ENCODE results near the gene SF3A2. TPM values are rescaled to one million over a fixed set of nuclear protein-coding genes. Genes with fewer than 3 reads are reported as not detected.

Gene SF3A2, protein sequence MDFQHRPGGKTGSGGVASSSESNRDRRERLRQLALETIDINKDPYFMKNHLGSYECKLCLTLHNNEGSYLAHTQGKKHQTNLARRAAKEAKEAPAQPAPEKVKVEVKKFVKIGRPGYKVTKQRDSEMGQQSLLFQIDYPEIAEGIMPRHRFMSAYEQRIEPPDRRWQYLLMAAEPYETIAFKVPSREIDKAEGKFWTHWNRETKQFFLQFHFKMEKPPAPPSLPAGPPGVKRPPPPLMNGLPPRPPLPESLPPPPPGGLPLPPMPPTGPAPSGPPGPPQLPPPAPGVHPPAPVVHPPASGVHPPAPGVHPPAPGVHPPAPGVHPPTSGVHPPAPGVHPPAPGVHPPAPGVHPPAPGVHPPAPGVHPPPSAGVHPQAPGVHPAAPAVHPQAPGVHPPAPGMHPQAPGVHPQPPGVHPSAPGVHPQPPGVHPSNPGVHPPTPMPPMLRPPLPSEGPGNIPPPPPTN
- 10 to 100 TPM; 23.9 to 29.2 (median 26.5) TPM for total RNA-seq

DNA sequence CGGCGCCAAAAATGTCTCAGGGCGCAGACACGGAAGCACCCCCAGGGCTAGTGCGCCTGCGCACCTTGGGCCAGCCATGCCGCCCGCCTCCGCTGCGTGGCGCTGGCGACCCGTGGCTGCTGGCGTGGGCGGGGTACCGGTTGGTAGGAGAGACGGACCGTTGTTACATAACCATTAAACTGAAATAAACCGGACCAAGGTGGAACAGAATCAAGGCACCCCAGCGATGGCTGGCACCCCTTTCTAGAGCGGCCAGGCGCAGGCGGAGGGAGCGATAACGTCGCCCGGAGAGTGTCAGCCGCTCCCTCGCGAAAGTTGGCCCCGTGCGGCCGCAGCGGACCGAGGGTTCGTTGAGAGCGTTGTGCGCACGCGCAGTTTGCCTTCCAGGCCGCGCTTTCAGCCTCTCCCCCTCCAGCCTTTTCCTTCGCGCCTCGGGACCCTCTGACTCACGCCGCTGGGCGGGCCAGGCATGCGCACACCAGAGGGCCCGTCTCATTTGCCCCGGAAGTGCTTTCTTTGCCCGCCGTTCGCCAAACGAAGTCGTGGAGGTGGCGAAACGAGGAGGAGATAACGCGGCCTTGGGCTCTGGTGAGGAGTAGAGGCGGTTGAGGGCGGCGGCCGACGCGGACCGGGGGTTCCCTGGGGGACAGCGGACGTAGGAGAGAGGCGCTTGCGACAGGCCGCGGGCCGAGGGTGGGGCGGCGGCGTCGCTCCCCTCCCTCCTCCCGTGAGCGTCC is at the start of gene SF3A2, which contains the start of gene PLEKHJ1:
SF3A2 (plus strand) TSS at position 511 of the 737 bp plus-strand sequence. CDS start 6,595 bp downstream, outside the sequence.
PLEKHJ1 (minus strand) TSS at position 16 of the 737 bp plus-strand sequence. CDS start 81 bp downstream, outside the sequence.
- H3K4me1 ChIP-seq = peaks cover 56 to 64% of the 10 kb centered on the region in 2 donors
- H3K36me3 ChIP-seq = peaks cover 0 to 9% of the 10 kb centered on the region in 2 donors
- ATAC-seq (peak; percentile 83 to 90), DNase-seq (peak; percentile 95 to 97)
- no peaks in the 10 kb centered on the region for H3K9me3 ChIP-seq
- H3K27ac ChIP-seq = peak within 1 kb of the TSS; percentile 94 to 98 (median 97)
- in situ Hi-C loops (cut with MboI; ENCODE audit: low sequenced_read_pairs in 4 of 4) (loop anchor here in 2 of 4 donors (5.0 to 10.0 kb wide), 2 partner anchors 41 to 82 kb away; partner anchors contain the start of gene AP3D1 (in 1 of the 2)), intact Hi-C loops (cut with DNase I; ENCODE audit: low total_unique reads) (loop anchor here (1.0 kb wide), 4 partner anchors 20 to 155 kb away; partner anchors contain the start of gene JSRP1)
- TF ChIP-seq CTCF (IDR thresholded peaks at IDR 0.05 in 4 of 5, conservative IDR thresholded peaks at IDR 0.05 in 1 of 5) = peak; percentile 100
- TF ChIP-seq POLR2A (IDR thresholded peaks at IDR 0.05) = peak; percentile 75 to 92
- peak within 1 kb of the TSS; percentile 67 to 94 (median 86) for H3K4me3 ChIP-seq
- H3K27me3 ChIP-seq = no peaks in the 10 kb centered on the region

- peaks cover 35 to 48% of the 10 kb centered on the region in 2 donors for H3K4me1 ChIP-seq
- H3K36me3 ChIP-seq = peaks cover 0 to 11% of the 10 kb centered on the region in 2 donors
- in situ Hi-C loops (cut with MboI; ENCODE audit: low sequenced_read_pairs in 4 of 4) = no loop called here
- no peak for ATAC-seq
- TF ChIP-seq CTCF (IDR thresholded peaks at IDR 0.05 in 4 of 5, conservative IDR thresholded peaks at IDR 0.05 in 1 of 5) = no peak
- TF ChIP-seq POLR2A (IDR thresholded peaks at IDR 0.05) = no peak
- no peaks in the 10 kb centered on the region for H3K9me3 ChIP-seq
- no peaks in the 10 kb centered on the region for H3K27me3 ChIP-seq
- DNase-seq = no peak
- no peak overlapping the region for H3K4me3 ChIP-seq
- H3K27ac ChIP-seq = peak overlapping the region; percentile 81 to 94 (median 86)
- intact Hi-C loops (cut with DNase I; ENCODE audit: low total_unique reads) = no loop called here
Measured at GRCh38 chr19:2187159-2187558, 49.5 kb upstream of the SF3A2 start.

GRCh38 chr19:2188708-2189385 is 47.8 kb upstream of the SF3A2 start:
- no peak for ATAC-seq
- no peak for DNase-seq
- Histone ChIP-seq H3K4me1 (peaks cover 34 to 46% of the 10 kb centered on the region in 2 donors), H3K27ac (peak overlapping the region in 1 of 4 donors; percentile 10), H3K36me3 (peaks cover 0 to 25% of the 10 kb centered on the region in 2 donors), H3K27me3 (no peaks in the 10 kb centered on the region), H3K4me3 (no peak overlapping the region), H3K9me3 (no peaks in the 10 kb centered on the region)
- intact Hi-C loops (cut with DNase I; ENCODE audit: low total_unique reads) (no loop called here), in situ Hi-C loops (cut with MboI; ENCODE audit: low sequenced_read_pairs in 4 of 4) (no loop called here)
- TF ChIP-seq POLR2A (IDR thresholded peaks at IDR 0.05) (no peak), CTCF (IDR thresholded peaks at IDR 0.05 in 4 of 5, conservative IDR thresholded peaks at IDR 0.05 in 1 of 5) (no peak)

DNA sequence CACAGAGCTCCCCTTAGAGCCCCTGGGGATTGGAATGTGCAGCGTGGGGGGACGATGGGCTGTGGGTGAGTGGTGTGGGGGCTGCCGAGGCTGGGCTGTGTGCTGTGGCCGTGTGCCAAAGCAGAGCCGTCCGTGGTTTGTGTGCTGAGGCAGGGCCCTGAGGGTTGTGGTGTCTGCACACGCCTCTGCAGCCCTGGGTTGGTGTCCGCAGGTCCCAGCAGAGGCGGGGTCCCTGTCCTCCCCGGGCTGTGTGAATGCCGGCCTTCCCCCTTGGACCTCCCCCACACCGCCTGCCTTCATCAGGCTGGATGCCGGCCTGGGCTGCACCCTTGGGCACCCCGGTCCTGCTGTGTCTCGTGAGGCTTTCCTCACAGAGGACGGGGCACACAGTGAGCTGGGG is 46.7 kb upstream of the SF3A2 start:
- Histone ChIP-seq H3K4me1 (peaks cover 23 to 38% of the 10 kb centered on the region in 2 donors), H3K27ac (no peak overlapping the region), H3K36me3 (peaks cover 0 to 35% of the 10 kb centered on the region in 2 donors), H3K27me3 (no peaks in the 10 kb centered on the region), H3K4me3 (no peak overlapping the region), H3K9me3 (no peaks in the 10 kb centered on the region)
- DNase-seq = no peak
- TF ChIP-seq CTCF (IDR thresholded peaks at IDR 0.05 in 4 of 5, conservative IDR thresholded peaks at IDR 0.05 in 1 of 5) = no peak
- no peak for TF ChIP-seq POLR2A (IDR thresholded peaks at IDR 0.05)
- in situ Hi-C loops (cut with MboI; ENCODE audit: low sequenced_read_pairs in 4 of 4) (no loop called here), intact Hi-C loops (cut with DNase I; ENCODE audit: low total_unique reads) (no loop called here)
- no peak for ATAC-seq

Data from gastrocnemius medialis (tissue), 4 donors.